Large intestine (tissue), 3 donors: Measurements from ENCODE around the gene CDKAL1. TPM values are rescaled to one million over a fixed set of nuclear protein-coding genes. Genes with fewer than 3 reads are reported as not detected.
"Not testable (repeated sequence)": the region's sequence is repeated elsewhere in the genome, so short reads cannot be mapped to it uniquely, and the experiment has no call there.

ENCODE experiments used
- DNase-seq, 2 donors: peaks; one replicate each; pipeline versions ENCODE4 v3.0.0 to v3.0.0-alpha.2; 2013
- H3K27ac ChIP-seq: one replicate; pipeline ENCODE4 v1.5.1; 2013; ENCODE audit warnings: low read length
- H3K27me3 ChIP-seq: 2 replicates; pipeline ENCODE4 v1.6.1; 2013; ENCODE audit warnings: low read length; ENCODE audit not compliant: control insufficient read depth, insufficient read depth
- H3K36me3 ChIP-seq: 2 replicates; pipeline ENCODE4 v1.6.1; 2013; ENCODE audit warnings: low read length; ENCODE audit not compliant: control insufficient read depth, insufficient read depth
- H3K4me1 ChIP-seq: one replicate; pipeline ENCODE4 v1.6.1; 2013; ENCODE audit warnings: low read length; ENCODE audit not compliant: control insufficient read depth, insufficient read depth
- H3K4me3 ChIP-seq: one replicate; pipeline ENCODE4 v1.5.1; 2013; ENCODE audit warnings: low read length
- H3K9me3 ChIP-seq: one replicate; pipeline ENCODE4 v1.6.1; 2013; ENCODE audit warnings: mild to moderate bottlenecking, low read depth, low read length, moderate library complexity; ENCODE audit not compliant: control insufficient read depth
- WGBS: methylation state at CpG from one replicate; pipeline ENCODE4 v1.1.5; 2013; ENCODE audit warnings: low lambda C conversion rate; ENCODE audit not compliant: insufficient coverage; 5-methylcytosine and 5-hydroxymethylcytosine counted together
- polyA plus RNA-seq: library from polyadenylated mRNA; unstranded; fragments of 120-200 nt; gene quantifications from one replicate; pipeline ENCODE4 v1.2.1, GENCODE V29; 2013

CDKAL1 gene
- polyA plus RNA-seq, 1 donor: 10.3 TPM

- H3K36me3 ChIP-seq: no peaks in the 10 kb centered on the region
- H3K27ac ChIP-seq: no peak overlapping the region
- no peaks in the 10 kb centered on the region for H3K9me3 ChIP-seq
- DNase-seq: no peak
- H3K4me3 ChIP-seq: no peak overlapping the region
- WGBS: no CpG with 5 or more reads among the region's 4 CpGs
- H3K4me1 ChIP-seq: no peaks in the 10 kb centered on the region
- H3K27me3 ChIP-seq: no peaks in the 10 kb centered on the region
Observed at GRCh38 chr6:20632696-20633095, 98.4 kb downstream of the CDKAL1 start.

DNA sequence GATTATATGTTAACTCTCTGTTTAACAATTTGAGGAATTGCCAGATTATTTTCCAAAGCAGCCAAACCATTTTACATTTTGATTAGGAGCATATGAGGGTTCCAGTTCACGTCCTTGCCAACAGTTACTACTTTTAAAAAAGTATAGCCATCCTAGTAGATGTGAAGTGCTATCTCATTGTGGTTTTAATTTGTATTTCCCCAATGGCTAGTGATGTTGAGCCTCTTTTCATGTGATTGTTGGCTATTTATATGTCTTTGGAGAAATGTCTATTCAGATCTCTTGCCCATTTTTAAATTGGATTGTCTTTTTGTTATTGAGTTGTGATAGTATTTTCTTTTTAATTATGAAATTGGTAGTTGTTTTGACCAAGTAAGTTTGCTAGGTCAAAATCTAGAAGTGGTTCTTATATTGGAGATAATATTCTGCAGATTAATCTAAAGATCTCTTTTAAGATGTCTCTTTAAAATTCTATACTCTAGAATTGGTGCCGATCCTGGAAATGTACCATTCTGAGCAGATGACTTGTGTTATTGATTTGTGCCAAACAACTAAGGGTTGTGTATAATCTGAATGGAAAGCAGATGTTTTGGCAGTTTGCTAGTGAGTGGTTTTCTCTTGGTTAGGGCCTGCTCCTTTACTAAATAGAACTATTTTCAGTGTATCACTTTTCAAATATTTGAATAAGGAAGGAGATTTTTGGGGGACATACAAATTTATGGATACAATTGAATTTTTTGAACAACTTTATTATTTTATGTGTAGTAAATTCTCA lies 99.5 kb downstream of the CDKAL1 start:
- no peaks in the 10 kb centered on the region for H3K27me3 ChIP-seq
- DNase-seq: no peak
- H3K27ac ChIP-seq: no peak overlapping the region
- H3K4me1 ChIP-seq: no peaks in the 10 kb centered on the region
- WGBS: no CpG with 5 or more reads among the region's 2 CpGs
- H3K9me3 ChIP-seq: no peaks in the 10 kb centered on the region
- no peak overlapping the region for H3K4me3 ChIP-seq
- H3K36me3 ChIP-seq: no peaks in the 10 kb centered on the region

DNA sequence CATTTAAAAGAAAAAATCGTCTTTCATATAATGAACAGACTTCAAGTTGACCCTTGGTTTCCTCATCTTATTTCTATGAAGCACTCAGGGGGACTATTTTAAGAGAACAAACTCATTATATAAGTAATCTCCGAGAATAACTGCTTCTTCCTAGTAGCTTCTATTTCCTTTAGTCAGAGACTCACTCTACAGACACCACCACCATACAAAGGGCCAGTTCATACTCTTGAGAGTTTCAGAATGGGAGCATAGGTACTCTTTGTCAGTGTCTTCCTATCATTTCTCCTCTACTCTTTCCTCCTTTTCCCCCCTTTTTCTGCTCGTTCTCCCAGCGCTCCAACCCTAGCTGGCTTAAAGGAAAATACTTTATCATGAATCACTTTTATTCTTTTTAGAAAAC lies 104.9 kb downstream of the CDKAL1 start:
- no peak overlapping the region for H3K27ac ChIP-seq
- H3K4me3 ChIP-seq: no peak overlapping the region
- H3K36me3 ChIP-seq: no peaks in the 10 kb centered on the region
- no peak for DNase-seq
- no peaks in the 10 kb centered on the region for H3K4me1 ChIP-seq
- H3K9me3 ChIP-seq: no peaks in the 10 kb centered on the region
- 87% methylated on average over 4 of the region's 4 CpGs for WGBS
- no peaks in the 10 kb centered on the region for H3K27me3 ChIP-seq

DNA sequence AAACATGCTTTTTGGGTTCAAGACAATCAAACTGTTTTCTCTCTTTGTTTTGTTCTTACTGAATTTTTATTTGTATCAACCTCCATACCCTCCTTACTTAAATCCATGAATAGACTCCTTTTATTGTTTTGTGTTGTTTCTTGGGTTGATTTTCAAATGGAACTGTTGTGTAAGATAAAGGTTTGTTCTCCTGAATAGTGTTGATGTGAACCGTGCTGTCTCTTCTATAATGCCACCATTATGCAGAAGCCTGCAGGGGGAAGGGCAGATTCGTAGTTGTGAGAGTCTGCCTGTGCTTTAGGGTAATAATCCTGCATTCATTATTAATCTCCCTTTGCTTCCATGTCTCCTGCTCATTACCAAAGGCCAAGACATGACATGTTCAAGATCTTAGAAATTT lies 105.9 kb downstream of the CDKAL1 start:
- Histone ChIP-seq H3K27ac (no peak overlapping the region), H3K36me3 (no peaks in the 10 kb centered on the region), H3K27me3 (no peaks in the 10 kb centered on the region), H3K4me1 (no peaks in the 10 kb centered on the region), H3K4me3 (no peak overlapping the region), H3K9me3 (no peaks in the 10 kb centered on the region)
- WGBS: no CpG with 5 or more reads among the region's 2 CpGs
- DNase-seq: no peak

GRCh38 chr6:20642441-20642840 lies 108.2 kb downstream of the CDKAL1 start:
- peak in 1 of 2 donors; percentile 6 for DNase-seq
- H3K36me3 ChIP-seq: no peaks in the 10 kb centered on the region
- H3K9me3 ChIP-seq: no peaks in the 10 kb centered on the region
- WGBS: 100% methylated on average over 1 of the region's 4 CpGs
- no peak overlapping the region for H3K27ac ChIP-seq
- H3K4me1 ChIP-seq: no peaks in the 10 kb centered on the region
- H3K27me3 ChIP-seq: no peaks in the 10 kb centered on the region
- H3K4me3 ChIP-seq: no peak overlapping the region

- 78% methylated on average over 1 of the region's 5 CpGs for WGBS
Observed at GRCh38 chr6:20644667-20645370, 110.6 kb downstream of the CDKAL1 start.

DNA sequence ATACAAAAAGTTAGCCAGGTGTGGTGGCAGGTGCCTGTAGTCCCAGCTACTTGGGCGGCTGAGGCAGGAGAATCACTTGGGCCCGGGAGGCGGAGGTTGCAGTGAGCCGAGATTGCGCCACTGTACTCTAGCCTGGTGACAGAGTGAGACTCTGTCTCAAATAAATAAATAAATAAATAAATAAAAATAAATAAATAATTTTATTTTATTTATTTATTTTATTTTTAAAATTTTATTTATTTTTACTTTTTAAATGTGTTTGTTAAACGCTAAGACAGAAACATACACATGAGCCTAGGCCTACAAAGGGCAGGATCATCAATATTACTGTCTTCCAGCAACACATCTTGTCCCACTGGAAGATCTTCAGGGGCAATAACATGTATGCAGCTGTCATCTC lies 111.3 kb downstream of the CDKAL1 start:
- not testable (repeated sequence) for DNase-seq, H3K36me3 ChIP-seq, H3K4me3 ChIP-seq, H3K27ac ChIP-seq, H3K27me3 ChIP-seq, H3K9me3 ChIP-seq, H3K4me1 ChIP-seq
- WGBS: 0% methylated on average over 1 of the region's 6 CpGs

More at GRCh38 chr6:20644667-20645370, 110.6 kb downstream of the CDKAL1 start:
- no peaks in the 10 kb centered on the region for H3K36me3 ChIP-seq
- H3K9me3 ChIP-seq: no peaks in the 10 kb centered on the region
- no peaks in the 10 kb centered on the region for H3K27me3 ChIP-seq
- no peak overlapping the region for H3K27ac ChIP-seq
- no peaks in the 10 kb centered on the region for H3K4me1 ChIP-seq
- no peak overlapping the region for H3K4me3 ChIP-seq
- DNase-seq: no peak

DNA sequence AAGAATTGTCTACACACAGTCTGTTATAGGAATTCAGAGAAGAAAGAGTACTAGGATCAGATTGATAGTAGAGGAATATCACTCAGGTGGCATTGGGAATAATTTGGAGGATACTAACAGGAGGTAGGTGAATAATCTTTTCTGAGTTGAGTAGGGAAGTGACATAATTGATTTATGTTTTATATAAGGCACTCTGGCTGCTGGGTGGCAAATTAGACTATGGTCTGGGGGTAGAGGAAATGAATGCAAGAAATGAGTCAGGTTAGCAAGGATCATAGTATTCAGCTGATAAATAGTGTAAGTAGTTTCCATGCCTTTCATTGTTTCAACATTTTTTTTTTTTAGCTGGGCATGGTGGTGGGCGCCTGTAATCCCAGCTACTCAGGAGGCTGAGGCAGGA lies 113.3 kb downstream of the CDKAL1 start:
- WGBS: no CpG with 5 or more reads among the region's 1 CpG
- Histone ChIP-seq H3K9me3 (no peaks in the 10 kb centered on the region), H3K4me1 (peaks cover 2% of the 10 kb centered on the region), H3K27me3 (no peaks in the 10 kb centered on the region), H3K4me3 (no peak overlapping the region), H3K27ac (no peak overlapping the region), H3K36me3 (no peaks in the 10 kb centered on the region)
- DNase-seq: peak in 1 of 2 donors; percentile 12

GRCh38 chr6:20649696-20650470 lies 115.6 kb downstream of the CDKAL1 start:
- no CpG with 5 or more reads among the region's 7 CpGs for WGBS

GRCh38 chr6:20652299-20653084 lies 118.2 kb downstream of the CDKAL1 start:
- Histone ChIP-seq H3K27me3 (no peaks in the 10 kb centered on the region), H3K27ac (peak overlapping the region; percentile 61), H3K36me3 (no peaks in the 10 kb centered on the region), H3K9me3 (no peaks in the 10 kb centered on the region), H3K4me3 (peak overlapping the region; percentile 9), H3K4me1 (peaks cover 2% of the 10 kb centered on the region)
- DNase-seq: peak; percentile 19 to 54
- WGBS: 15% methylated on average over 5 of the region's 8 CpGs

More at GRCh38 chr6:20649696-20650470, 115.6 kb downstream of the CDKAL1 start:
- not testable (repeated sequence) for DNase-seq, H3K4me1 ChIP-seq, H3K36me3 ChIP-seq, H3K9me3 ChIP-seq, H3K27ac ChIP-seq, H3K4me3 ChIP-seq, H3K27me3 ChIP-seq
